SU-DHL-6 (cell line): ENCODE measurements around the gene ACAD10.

Experiments
- CTCF ChIP-seq: fragments of 200-600 bp; sonication (generic); IDR thresholded peaks from one replicate; pipeline ENCODE4 v1.5.1; 2017; ENCODE audit warnings: antibody characterized with exemption, mild to moderate bottlenecking, low read length, moderate library complexity; ENCODE audit not compliant: insufficient read depth, poor library complexity, severe bottlenecking
- EZH2phosphoT487 ChIP-seq: fragments of 200-600 bp; sonication (generic), shearing (Covaris generic); conservative IDR thresholded peaks from 2 replicates; pipeline ENCODE4 v1.6.1; 2018; ENCODE audit warnings: mild to moderate bottlenecking, antibody characterized with exemption, low read length, moderate library complexity, mixed read lengths

DNA sequence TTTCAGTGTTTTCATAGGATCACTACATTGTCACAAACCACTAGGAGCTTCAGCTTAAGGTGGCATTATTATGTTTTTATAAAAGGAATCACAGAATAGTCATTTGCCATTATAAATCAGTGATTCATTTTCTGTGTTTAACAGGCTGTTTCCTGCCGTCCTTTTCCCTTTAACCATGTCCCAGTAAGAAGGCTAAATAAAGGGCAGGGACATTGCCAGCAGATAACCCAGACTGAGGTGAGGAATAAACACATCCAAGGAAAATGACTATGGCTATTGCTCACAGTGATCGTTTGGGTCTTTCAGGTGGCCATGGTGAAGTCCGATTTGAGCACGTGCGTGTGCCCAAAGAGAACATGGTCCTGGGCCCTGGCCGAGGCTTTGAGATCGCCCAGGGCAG is 63.0 kb downstream of the ACAD10 start:
- TF ChIP-seq CTCF: no peak
- no peak for TF ChIP-seq EZH2phosphoT487
